NCI-H524 (cell line): ENCODE measurements around the gene DHX57.

Experiments used
- DNase-seq, 2 experiments: peaks; one replicate each; lab custom pipeline; 2025; lab: John Stamatoyannopoulos, UW

DHX57 gene

DNA sequence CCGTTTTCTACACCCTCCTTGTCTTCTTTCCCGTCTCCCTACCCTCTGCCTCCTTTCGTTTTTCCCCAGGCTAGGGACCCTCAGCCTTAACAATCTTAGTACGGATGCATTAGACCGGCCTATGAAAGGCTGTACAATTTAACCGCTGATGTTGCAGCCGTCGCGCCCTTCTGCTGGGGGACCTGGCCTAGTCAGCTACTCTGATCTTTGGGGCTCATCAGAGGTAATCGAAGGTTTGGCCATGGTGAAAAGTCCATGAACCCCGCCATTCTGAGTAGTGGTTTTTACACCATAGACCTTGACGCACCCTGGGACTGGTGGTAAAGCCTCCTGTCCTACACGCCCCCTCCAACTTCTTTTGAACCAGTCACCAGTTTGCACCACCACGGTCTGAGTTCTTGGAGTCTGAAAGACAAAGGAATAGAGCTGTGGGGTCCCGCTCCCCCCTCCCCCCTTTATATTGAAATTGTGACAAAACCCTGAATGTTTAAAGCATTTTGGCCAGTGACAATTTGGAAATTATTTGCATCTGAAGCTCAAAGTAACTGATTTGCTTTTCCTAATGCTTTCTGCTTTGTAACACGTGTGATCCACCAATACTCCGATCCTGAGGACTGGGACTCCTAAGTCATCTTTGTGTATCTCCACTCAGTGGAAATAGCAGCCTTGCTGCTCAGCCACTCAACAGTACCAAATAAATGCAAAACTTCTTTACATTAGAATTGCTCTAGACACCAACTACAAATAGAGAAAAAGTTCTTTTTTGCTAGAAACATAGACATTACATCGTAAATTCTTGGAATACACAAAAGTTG, 123.9 kb downstream of the DHX57 start:
- DNase-seq: peak; percentile 50

DNA sequence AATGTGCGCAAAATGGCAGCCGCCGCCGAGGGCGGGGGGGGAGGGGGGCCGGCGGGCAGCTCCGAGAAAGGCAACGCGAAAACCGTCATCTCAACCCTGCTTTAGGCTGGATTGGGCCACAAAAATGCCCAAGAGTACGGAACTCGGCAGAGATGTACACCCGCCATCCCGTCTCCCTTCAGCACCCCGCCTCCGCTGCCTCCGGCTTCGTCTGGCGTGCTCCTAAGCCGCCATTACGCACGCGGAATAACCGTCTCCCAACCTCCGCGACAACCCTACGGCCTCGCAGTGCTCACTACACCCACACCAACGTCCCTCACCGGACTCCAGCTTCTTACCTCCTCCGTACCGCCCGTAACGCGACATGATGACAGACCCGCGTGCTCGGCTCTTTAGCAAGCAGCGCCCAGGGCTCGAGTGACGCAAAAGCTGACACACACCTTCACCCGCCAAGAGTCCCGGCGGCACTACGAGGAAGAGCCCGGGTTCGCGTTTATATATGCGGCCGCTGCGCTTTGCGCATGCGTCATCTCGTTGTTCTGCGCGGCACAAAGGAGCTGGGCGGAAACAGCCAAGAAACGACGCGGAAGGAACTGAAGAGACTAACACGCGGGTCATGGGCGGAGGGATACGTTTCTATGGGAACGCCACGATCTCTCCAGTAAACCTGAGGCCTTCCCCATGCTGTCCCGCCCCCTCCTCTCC, 124.7 kb downstream of the DHX57 start, which contains the start of gene SRSF7:
Gene SRSF7 (minus strand): TSS at position 471 of the 705 bp plus-strand sequence. CDS start 105 bp downstream, at position 366.
- peak; percentile 97 to 99 for DNase-seq

- DNase-seq: peak in 1 of 2 experiments; percentile 41
Measured at GRCh38 chr2:38750011-38750890, 125.5 kb downstream of the DHX57 start.

DNA sequence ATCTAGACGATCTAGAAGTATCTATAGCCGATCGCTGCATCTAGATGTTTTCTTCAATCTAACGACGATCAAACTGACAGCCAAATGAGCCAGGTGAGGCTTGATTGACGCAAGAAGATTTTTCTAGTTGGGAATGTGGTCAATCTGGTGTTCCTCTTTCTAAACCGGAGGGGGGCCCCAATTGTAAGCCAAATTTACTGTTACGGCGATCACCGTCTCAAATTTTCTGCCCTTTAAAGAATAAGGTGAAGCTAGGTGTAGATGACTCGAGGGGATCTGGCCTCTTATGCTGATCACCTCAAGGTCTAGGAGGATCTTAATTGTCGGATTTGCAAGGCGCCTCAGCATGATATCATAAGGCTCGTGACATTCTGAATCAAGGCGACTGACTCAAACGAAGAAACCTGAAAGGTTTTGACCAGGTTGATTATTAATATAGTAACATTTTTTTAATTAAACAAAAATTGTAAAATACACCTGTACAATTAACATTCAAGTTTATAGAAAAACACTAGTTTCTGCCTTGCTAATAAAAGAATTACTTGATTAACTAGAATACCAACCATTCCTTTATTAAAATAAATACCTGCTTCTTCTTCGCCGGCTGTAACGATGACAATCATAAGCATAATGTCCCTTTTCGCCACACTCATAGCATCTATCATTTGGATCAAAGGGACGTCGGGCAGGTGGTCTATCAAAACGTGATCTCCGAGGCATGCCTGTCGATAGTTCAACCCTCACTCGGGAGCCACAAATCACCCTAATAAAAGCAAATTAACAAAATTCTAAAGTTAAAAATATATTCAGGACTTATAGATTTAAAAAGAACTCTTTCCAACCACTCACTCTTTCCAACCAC, 126.6 kb downstream of the DHX57 start:
- no peak for DNase-seq

GRCh38 chr2:38748391-38748790, 127.3 kb downstream of the DHX57 start:
- DNase-seq: no peak

GRCh38 chr2:38747819-38748218, 127.9 kb downstream of the DHX57 start:
- no peak for DNase-seq
